CD4-positive, CD25-positive, alpha-beta regulatory T cell (primary cell): ENCODE measurements around the gene PIK3R6. TPM values are rescaled to one million over a fixed set of nuclear protein-coding genes. Genes with fewer than 3 reads are reported as not detected.

ENCODE experiments used
- ATAC-seq, 2 donors: fragments of 150-1000 bp; cut with Tn5 transposase; one replicate each; pipeline ENCODE4 v1.10.0; 2021; ENCODE audit warnings: low read depth in 2 of 2, moderate number of reproducible peaks in 2 of 2, moderate library complexity in 1 of 2
- DNase-seq, 3 donors: peaks; one replicate each; pipeline versions ENCODE4 v3.0.0 to v3.0.0-alpha.2; 2012 to 2022; ENCODE audit warnings: mixed read lengths in 1 of 3
- H3K27ac ChIP-seq: one replicate; pipeline ENCODE4 v1.7.0; 2013; ENCODE audit warnings: mild to moderate bottlenecking, low read length; ENCODE audit not compliant: insufficient read depth, poor library complexity, severe bottlenecking
- H3K27me3 ChIP-seq: one replicate; pipeline ENCODE4 v1.7.0; 2013; ENCODE audit warnings: low read length; ENCODE audit not compliant: control insufficient read depth, insufficient read depth
- H3K36me3 ChIP-seq: one replicate; pipeline ENCODE4 v1.7.0; 2013; ENCODE audit warnings: mild to moderate bottlenecking, low read length, moderate library complexity; ENCODE audit not compliant: control insufficient read depth, insufficient read depth
- H3K4me1 ChIP-seq: 2 replicates; pipeline ENCODE4 v1.7.0; 2013; ENCODE audit warnings: mild to moderate bottlenecking, low read length; ENCODE audit not compliant: insufficient read depth, control insufficient read depth, poor library complexity, severe bottlenecking
- H3K4me3 ChIP-seq: one replicate; pipeline ENCODE4 v1.7.0; 2013; ENCODE audit warnings: low read depth, mild to moderate bottlenecking, low read length, moderate library complexity
- H3K9me3 ChIP-seq, 2 experiments: 1 replicate in 1 of 2; 2 replicates in 1 of 2; pipeline ENCODE4 v1.7.0; 2013; ENCODE audit warnings: low read length in 2 of 2, mild to moderate bottlenecking in 1 of 2, moderate library complexity in 1 of 2; ENCODE audit not compliant: control insufficient read depth in 2 of 2
- H3K27ac Mint-ChIP-seq, 3 donors: one replicate each; pipeline ENCODE4 v1.8.0; 2020 to 2022; ENCODE audit warnings: mild to moderate bottlenecking in 3 of 3, mixed read lengths in 3 of 3, moderate library complexity in 2 of 3
- H3K27me3 Mint-ChIP-seq: one replicate; pipeline ENCODE4 v1.8.0; 2022; ENCODE audit warnings: mild to moderate bottlenecking, mixed read lengths
- H3K36me3 Mint-ChIP-seq: one replicate; pipeline ENCODE4 v1.8.0; 2020; ENCODE audit warnings: mixed read lengths
- H3K4me1 Mint-ChIP-seq, 4 donors: one replicate each; pipeline ENCODE4 v1.8.0; 2020 to 2022; ENCODE audit warnings: mixed read lengths in 4 of 4, mild to moderate bottlenecking in 1 of 4
- H3K4me3 Mint-ChIP-seq, 4 donors: one replicate each; pipeline ENCODE4 v1.8.0; 2020 to 2022; ENCODE audit warnings: mild to moderate bottlenecking in 4 of 4, mixed read lengths in 4 of 4, moderate library complexity in 3 of 4
- H3K9me3 Mint-ChIP-seq, 7 donors: one replicate each; pipeline ENCODE4 v1.8.0; 2020 to 2022; ENCODE audit warnings: mixed read lengths in 7 of 7, mild to moderate bottlenecking in 3 of 7, moderate library complexity in 2 of 7
- polyA plus RNA-seq, 4 donors: library from polyadenylated mRNA; unstranded; fragments of 300-500 nt; fragmentation: Illumina TruSeq; gene quantifications; one replicate each; pipeline ENCODE4 v1.2.3, GENCODE V29; 2021
- total RNA-seq: library from RNA; stranded (reverse); gene quantifications from one replicate; pipeline ENCODE4 v1.2.3, GENCODE V29; 2022

PIK3R6 gene
- total and polyA plus RNA-seq, 5 donors from 2014 or later, result 1.1 TPM; not detected in 4

- H3K27me3 ChIP-seq, result no peaks in the 10 kb centered on the region
- Mint-ChIP-seq H3K27me3 (no peaks in the 10 kb centered on the region), H3K27ac (peak overlapping the region; percentile 21 to 98 (median 95)), H3K36me3 (peaks cover 57% of the 10 kb centered on the region), H3K9me3 (peaks cover 0 to 3% (median 0%) of the 10 kb centered on the region in 7 donors), H3K4me3 (peak overlapping the region; percentile 39 to 85 (median 63)), H3K4me1 (peaks cover 20 to 75% (median 66%) of the 10 kb centered on the region in 4 donors)
- peaks cover 71% of the 10 kb centered on the region for H3K4me1 ChIP-seq
- H3K9me3 ChIP-seq, result no peaks in the 10 kb centered on the region
- DNase-seq (no peak), ATAC-seq (no peak)
- H3K27ac ChIP-seq, result peak overlapping the region; percentile 92
- peak overlapping the region; percentile 54 for H3K4me3 ChIP-seq
- H3K36me3 ChIP-seq, result peaks cover 63% of the 10 kb centered on the region
Observed at GRCh38 chr17:8898126-8898525, 30.7 kb upstream of the PIK3R6 start.

DNA sequence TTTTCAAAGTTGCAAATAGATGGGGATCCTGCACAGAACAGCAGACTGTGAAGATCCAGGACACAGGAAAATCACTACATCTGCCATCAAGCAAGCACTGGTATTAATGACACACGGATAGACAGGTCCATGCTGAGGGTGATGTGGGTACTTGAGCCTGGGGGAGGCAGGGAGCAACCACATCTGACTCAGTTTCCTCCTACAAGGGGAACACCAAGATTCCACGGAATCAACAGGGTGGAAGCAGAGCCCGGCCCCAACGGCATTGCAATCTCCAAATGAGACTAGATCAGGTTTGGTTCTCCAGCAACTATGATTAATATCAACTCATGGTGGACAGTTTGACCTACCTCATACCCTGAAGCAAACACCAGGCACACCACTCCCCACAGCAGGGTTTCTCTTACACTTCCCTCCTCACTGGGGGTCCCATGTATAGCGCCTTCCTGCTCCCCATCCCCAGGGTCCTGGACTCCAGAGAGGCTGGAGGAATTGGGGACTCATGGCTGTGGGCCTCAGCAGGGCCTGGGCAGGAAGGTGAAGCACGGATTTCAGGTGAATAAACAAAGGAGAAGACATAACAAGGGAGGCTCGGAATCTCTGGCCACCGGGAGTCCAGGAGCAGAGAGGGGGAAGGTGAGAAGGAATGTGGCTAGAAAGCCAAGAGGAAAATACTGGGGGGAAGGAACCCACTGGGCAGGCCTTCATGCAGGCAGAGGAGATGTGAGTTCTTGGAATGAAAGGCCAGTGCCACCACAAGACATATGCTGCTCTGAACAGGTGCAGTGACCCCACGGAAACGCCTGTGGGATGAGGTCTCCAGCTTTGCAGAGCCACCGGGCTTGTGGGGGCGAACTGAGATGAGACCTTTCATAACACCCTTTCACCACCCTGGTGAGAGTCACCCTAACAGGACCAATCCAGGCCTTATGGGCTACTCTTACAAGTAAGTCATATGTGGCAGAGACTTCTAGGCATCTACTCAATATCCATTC, 29.5 kb upstream of the PIK3R6 start:
- Histone ChIP-seq H3K27ac (no peak overlapping the region), H3K4me1 (peaks cover 70% of the 10 kb centered on the region), H3K4me3 (no peak overlapping the region), H3K9me3 (no peaks in the 10 kb centered on the region), H3K36me3 (peaks cover 67% of the 10 kb centered on the region), H3K27me3 (no peaks in the 10 kb centered on the region)
- Mint-ChIP-seq H3K27ac (peak overlapping the region; percentile 61 to 98 (median 95)), H3K27me3 (no peaks in the 10 kb centered on the region), H3K36me3 (peaks cover 56% of the 10 kb centered on the region), H3K9me3 (peaks cover 0 to 3% (median 0%) of the 10 kb centered on the region in 7 donors), H3K4me1 (peaks cover 24 to 77% (median 67%) of the 10 kb centered on the region in 4 donors), H3K4me3 (peak overlapping the region in 2 of 4 donors; percentile 16 to 23)
- no peak for DNase-seq
- ATAC-seq, result no peak

DNA sequence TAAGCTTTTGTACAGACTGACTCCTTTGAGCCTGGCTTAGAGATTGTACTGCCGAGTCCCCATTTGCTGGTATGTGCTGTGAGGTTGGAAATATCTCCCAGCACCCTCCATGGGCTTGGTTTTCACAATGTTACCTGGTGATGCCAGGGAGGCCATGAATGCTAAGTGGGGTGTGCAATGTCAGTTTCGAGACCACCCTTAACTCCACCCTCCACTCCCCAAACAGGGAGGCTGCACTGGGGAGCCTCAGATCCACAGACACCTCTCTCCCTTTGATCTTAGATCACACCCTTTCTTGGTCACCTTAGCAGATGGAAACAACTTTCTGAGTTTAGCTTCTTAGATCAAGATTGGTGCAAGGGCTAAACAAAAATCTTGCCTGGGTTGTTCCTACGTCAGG, 28.6 kb upstream of the PIK3R6 start:
- peaks cover 48% of the 10 kb centered on the region for H3K36me3 Mint-ChIP-seq
- H3K4me3 Mint-ChIP-seq, result peak overlapping the region in 1 of 4 donors; percentile 26
- peak overlapping the region; percentile 60 to 95 (median 85) for H3K27ac Mint-ChIP-seq
- peaks cover 67% of the 10 kb centered on the region for H3K36me3 ChIP-seq
- peaks cover 0 to 3% (median 0%) of the 10 kb centered on the region in 7 donors for H3K9me3 Mint-ChIP-seq
- peak overlapping the region; percentile 26 for H3K27ac ChIP-seq
- H3K27me3 ChIP-seq, result no peaks in the 10 kb centered on the region
- H3K9me3 ChIP-seq, result no peaks in the 10 kb centered on the region
- DNase-seq, result no peak
- H3K4me1 Mint-ChIP-seq, result peaks cover 20 to 70% (median 59%) of the 10 kb centered on the region in 4 donors
- ATAC-seq, result no peak
- H3K4me3 ChIP-seq, result no peak overlapping the region
- no peaks in the 10 kb centered on the region for H3K27me3 Mint-ChIP-seq
- H3K4me1 ChIP-seq, result peaks cover 62% of the 10 kb centered on the region

DNA sequence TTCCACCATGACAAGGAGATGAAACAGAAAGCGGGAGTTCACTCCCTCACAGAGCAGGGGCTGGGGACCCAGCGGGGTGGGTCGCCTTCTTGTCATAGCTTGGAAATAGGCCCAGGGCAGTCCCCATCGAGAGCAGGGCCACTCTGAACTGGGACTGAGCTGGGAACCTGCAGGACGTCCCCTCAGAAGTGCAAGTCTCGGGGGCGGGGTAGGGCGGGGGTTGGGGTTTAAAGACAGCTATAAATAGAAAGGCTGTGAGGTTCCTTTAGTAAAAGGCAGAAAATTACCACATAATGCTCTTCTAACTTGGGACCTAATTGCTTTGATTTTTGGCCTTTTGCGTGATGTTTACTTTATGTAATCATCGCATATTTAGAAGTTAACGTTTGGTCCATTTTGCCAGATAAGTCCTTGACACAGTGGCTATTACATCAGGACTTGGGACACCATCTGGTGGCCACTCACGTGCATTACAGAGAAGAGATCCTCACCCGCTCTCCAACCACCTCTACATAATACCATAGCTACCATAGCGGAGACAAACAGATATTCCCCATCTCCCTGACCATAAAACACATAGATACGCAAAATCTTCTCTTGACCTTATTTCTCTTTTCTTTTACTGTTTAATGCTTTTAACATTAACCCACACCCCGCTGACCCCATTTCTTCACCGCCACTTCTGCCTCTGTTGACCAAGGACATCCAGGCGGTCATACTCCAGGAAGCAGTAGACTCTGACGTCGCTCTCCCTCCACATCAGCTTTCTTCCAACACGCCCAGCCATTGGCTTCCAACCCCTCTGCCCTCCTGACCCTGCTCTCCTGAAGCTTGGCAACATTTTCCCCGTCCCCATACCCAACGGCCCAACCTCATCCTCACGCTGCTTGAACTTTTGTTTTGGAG, 27.5 kb upstream of the PIK3R6 start:
- Mint-ChIP-seq H3K4me1 (peaks cover 16 to 59% (median 49%) of the 10 kb centered on the region in 4 donors), H3K4me3 (peak overlapping the region in 3 of 4 donors; percentile 15 to 41 (median 20)), H3K36me3 (peaks cover 40% of the 10 kb centered on the region), H3K27ac (peak overlapping the region; percentile 8 to 86 (median 74)), H3K9me3 (peaks cover 0 to 3% (median 0%) of the 10 kb centered on the region in 7 donors), H3K27me3 (no peaks in the 10 kb centered on the region)
- H3K9me3 ChIP-seq, result no peaks in the 10 kb centered on the region
- no peak overlapping the region for H3K27ac ChIP-seq
- peaks cover 70% of the 10 kb centered on the region for H3K36me3 ChIP-seq
- no peak overlapping the region for H3K4me3 ChIP-seq
- DNase-seq (peak in 2 of 3 donors; percentile 40 to 64), ATAC-seq (no peak)
- H3K4me1 ChIP-seq, result peaks cover 51% of the 10 kb centered on the region
- H3K27me3 ChIP-seq, result no peaks in the 10 kb centered on the region

GRCh38 chr17:8894202-8894671, 26.8 kb upstream of the PIK3R6 start:
- peak overlapping the region in 1 of 4 donors; percentile 41 for H3K4me3 Mint-ChIP-seq

GRCh38 chr17:8893621-8894201, 26.2 kb upstream of the PIK3R6 start:
- no peaks in the 10 kb centered on the region for H3K9me3 ChIP-seq
- H3K27ac ChIP-seq, result no peak overlapping the region
- H3K4me3 ChIP-seq, result no peak overlapping the region
- Mint-ChIP-seq H3K36me3 (peaks cover 39% of the 10 kb centered on the region), H3K4me3 (no peak overlapping the region), H3K9me3 (peaks cover 0 to 3% (median 0%) of the 10 kb centered on the region in 7 donors), H3K4me1 (peaks cover 12 to 48% (median 40%) of the 10 kb centered on the region in 4 donors), H3K27me3 (no peaks in the 10 kb centered on the region), H3K27ac (no peak overlapping the region)
- ATAC-seq, result no peak
- peaks cover 38% of the 10 kb centered on the region for H3K4me1 ChIP-seq
- DNase-seq, result no peak
- H3K27me3 ChIP-seq, result no peaks in the 10 kb centered on the region
- peaks cover 81% of the 10 kb centered on the region for H3K36me3 ChIP-seq

More at GRCh38 chr17:8894202-8894671, 26.8 kb upstream of the PIK3R6 start:
- H3K27me3 ChIP-seq, result no peaks in the 10 kb centered on the region
- H3K4me1 Mint-ChIP-seq, result peaks cover 16 to 53% (median 44%) of the 10 kb centered on the region in 4 donors
- ATAC-seq (no peak), DNase-seq (no peak)
- peaks cover 44% of the 10 kb centered on the region for H3K4me1 ChIP-seq
- no peak overlapping the region for H3K4me3 ChIP-seq
- H3K36me3 Mint-ChIP-seq, result peaks cover 41% of the 10 kb centered on the region
- H3K27me3 Mint-ChIP-seq, result no peaks in the 10 kb centered on the region
- H3K9me3 ChIP-seq, result no peaks in the 10 kb centered on the region
- peaks cover 75% of the 10 kb centered on the region for H3K36me3 ChIP-seq
- H3K27ac Mint-ChIP-seq, result no peak overlapping the region
- no peak overlapping the region for H3K27ac ChIP-seq
- H3K9me3 Mint-ChIP-seq, result peaks cover 0 to 3% (median 0%) of the 10 kb centered on the region in 7 donors

DNA sequence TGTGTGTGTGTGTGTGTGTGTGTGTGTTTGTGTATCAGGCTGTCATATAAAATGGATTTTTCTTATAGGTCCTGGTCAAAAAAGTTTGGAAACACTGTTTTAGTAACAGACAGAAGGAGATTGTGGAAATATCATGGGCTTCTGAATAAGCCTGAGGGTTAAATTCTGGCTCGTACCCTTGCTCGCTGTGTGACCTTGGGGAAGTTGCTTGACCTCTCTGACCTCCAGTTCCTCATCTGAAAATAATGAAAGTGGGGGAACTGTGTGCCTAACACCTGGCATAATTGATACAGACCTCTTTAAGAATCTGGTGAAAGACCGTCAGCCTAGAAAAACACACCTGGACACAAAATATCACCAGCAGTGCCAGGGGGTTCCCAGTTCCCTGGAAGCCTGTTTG, 25.6 kb upstream of the PIK3R6 start:
- no peak overlapping the region for H3K27ac Mint-ChIP-seq
- H3K9me3 ChIP-seq, result no peaks in the 10 kb centered on the region
- H3K27ac ChIP-seq, result no peak overlapping the region
- H3K4me1 ChIP-seq, result peaks cover 32% of the 10 kb centered on the region
- H3K4me3 Mint-ChIP-seq, result peak overlapping the region in 1 of 4 donors; percentile 52
- peaks cover 11 to 41% (median 33%) of the 10 kb centered on the region in 4 donors for H3K4me1 Mint-ChIP-seq
- peaks cover 39% of the 10 kb centered on the region for H3K36me3 Mint-ChIP-seq
- ATAC-seq (no peak), DNase-seq (no peak)
- no peak overlapping the region for H3K4me3 ChIP-seq
- no peaks in the 10 kb centered on the region for H3K27me3 ChIP-seq
- peaks cover 0 to 2% (median 0%) of the 10 kb centered on the region in 7 donors for H3K9me3 Mint-ChIP-seq
- peaks cover 87% of the 10 kb centered on the region for H3K36me3 ChIP-seq
- no peaks in the 10 kb centered on the region for H3K27me3 Mint-ChIP-seq
